Measurements from ENCODE around the gene ABCB8. TPM values are rescaled to one million over a fixed set of nuclear protein-coding genes. Genes with fewer than 3 reads are reported as not detected.
A peak's percentile ranks its signal among the peaks of the same experiment; 100 is the strongest.

ABCB8 gene
- total and polyA plus RNA-seq, 9 of the 15 experiments (the other 6 are each of a cell fraction or from before 2014, with no cell fraction given): 7.6 to 106 (median 36.3) TPM

DNA sequence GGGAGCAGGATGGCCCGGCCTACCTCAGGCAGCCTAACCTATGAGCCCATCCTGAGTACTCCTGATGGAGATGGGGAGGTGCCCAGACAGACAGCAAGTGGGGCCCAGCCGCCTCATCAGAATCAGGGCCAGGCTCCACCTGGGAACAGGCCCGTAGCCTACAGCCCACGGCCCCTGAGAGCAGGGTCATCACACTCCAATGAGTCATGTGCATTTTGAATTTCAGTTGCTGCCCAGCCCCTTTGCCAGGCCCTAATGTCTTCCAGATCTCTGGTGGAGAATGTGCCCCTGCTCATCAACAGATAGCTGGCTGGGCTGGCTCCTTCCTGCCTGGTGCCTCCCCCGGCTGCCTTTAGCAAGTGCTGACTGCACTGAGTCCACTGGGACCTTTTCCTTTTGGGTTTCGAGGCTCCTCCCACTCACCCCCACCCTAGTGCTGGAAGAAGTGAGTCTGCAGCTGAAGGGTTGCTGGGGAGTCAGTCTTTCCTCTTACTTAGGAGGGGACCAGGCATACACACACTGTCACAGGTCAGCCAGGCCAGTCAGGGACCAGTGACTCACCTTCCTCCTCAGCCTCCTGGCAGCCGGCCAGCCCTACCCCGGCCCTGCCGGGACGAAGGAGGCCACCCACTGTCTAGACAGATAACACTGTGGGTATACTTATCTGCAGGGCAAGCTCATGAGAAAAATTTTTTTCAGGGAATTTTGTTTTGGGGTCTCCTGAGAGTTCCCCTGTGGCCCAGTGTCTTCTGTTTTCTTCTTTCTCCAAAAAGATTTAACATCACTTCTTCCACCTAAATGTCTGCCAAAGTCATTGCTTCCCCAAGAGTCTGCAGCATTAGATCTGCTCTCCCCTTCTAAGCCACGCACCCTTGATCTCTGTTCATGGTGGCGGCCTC, 10.9 kb downstream of the ABCB8 start (continued):
- TF ChIP-seq ZNF609 (CRISPR knock-in tag; IDR thresholded peaks at IDR 0.05; ENCODE audit: borderline replicate concordance) (peak; percentile 35; the same call in 1 of the 2 replicates), NR2C1 (IDR thresholded peaks at IDR 0.05) (no peak), NR2C1 (tag; IDR thresholded peaks at IDR 0.05) (peak; percentile 39; the same call in 1 of the 2 replicates), SRSF7 (optimal IDR thresholded peaks at IDR 0.05; ENCODE audit: low read depth, low read length) (no peak), ZBED1 (IDR thresholded peaks at IDR 0.05) (peak; percentile 81; the same call in 1 of the 2 replicates), ZNF124 (CRISPR knock-in tag; IDR thresholded peaks at IDR 0.05) (no peak), CREM (IDR thresholded peaks at IDR 0.05; ENCODE audit: low read depth) (peak; percentile 86), CBX2 (IDR thresholded peaks at IDR 0.05; ENCODE audit: insufficient read depth, low read length, poor library complexity, severe bottlenecking) (no peak), ZNF263 (CRISPR knock-in tag; IDR thresholded peaks at IDR 0.05; ENCODE audit: borderline replicate concordance) (no peak; the same call in 1 of the 2 replicates), GATA2 (CRISPR knock-in tag; IDR thresholded peaks at IDR 0.05) (0 out of 2 replicates have a peak, but pooled peaks have one; percentile 17), NONO (IDR thresholded peaks at IDR 0.05; ENCODE audit: low read depth in 2 of 2, low read length in 1 of 2) (peak in 1 of 2 experiments; percentile 18; a peak in 1 of 4 replicates), ZNF408 (CRISPR knock-in tag; IDR thresholded peaks at IDR 0.05; ENCODE audit: low read depth) (no peak), ARHGAP35 (IDR thresholded peaks at IDR 0.05; ENCODE audit: partially characterized antibody) (no peak), RFX5 (IDR thresholded peaks at IDR 0.05; ENCODE audit: low read depth, low read length) (no peak), ZFP36 (IDR thresholded peaks at IDR 0.05; ENCODE audit: low read depth, low read length, partially characterized antibody) (peak; percentile 18), MITF (IDR thresholded peaks at IDR 0.05) (peak; percentile 81)
- TF ChIP-seq, protein P1, sequence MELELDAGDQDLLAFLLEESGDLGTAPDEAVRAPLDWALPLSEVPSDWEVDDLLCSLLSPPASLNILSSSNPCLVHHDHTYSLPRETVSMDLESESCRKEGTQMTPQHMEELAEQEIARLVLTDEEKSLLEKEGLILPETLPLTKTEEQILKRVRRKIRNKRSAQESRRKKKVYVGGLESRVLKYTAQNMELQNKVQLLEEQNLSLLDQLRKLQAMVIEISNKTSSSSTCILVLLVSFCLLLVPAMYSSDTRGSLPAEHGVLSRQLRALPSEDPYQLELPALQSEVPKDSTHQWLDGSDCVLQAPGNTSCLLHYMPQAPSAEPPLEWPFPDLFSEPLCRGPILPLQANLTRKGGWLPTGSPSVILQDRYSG (tag; conservative IDR thresholded peaks at IDR 0.05; ENCODE audit: low read depth): no peak

All from K562 (cell line).